Measurements from ENCODE around the gene DRAP1.
A peak's percentile ranks its signal among the peaks of the same experiment; 100 is the strongest.

GRCh38 chr11:65871811-65872548 is 47.2 kb upstream of the DRAP1 start:
- TF ChIP-seq CTCF (IDR thresholded peaks at IDR 0.05): peak in 1 of 6 experiments; percentile 17
- peak in 1 of 2 donors; percentile 4 for TF ChIP-seq POLR2A (IDR thresholded peaks at IDR 0.05)

Data from thyroid gland (tissue), 4 donors.